GM18861 (cell line): ENCODE data around the gene FOXM1.

ENCODE experiments used
- ATAC-seq: cut with Tn5 transposase; IDR thresholded peaks from one replicate; pipeline ENCODE4 v1.9.1; 2021; ENCODE audit not compliant: unreplicated experiment

FOXM1 gene, protein sequence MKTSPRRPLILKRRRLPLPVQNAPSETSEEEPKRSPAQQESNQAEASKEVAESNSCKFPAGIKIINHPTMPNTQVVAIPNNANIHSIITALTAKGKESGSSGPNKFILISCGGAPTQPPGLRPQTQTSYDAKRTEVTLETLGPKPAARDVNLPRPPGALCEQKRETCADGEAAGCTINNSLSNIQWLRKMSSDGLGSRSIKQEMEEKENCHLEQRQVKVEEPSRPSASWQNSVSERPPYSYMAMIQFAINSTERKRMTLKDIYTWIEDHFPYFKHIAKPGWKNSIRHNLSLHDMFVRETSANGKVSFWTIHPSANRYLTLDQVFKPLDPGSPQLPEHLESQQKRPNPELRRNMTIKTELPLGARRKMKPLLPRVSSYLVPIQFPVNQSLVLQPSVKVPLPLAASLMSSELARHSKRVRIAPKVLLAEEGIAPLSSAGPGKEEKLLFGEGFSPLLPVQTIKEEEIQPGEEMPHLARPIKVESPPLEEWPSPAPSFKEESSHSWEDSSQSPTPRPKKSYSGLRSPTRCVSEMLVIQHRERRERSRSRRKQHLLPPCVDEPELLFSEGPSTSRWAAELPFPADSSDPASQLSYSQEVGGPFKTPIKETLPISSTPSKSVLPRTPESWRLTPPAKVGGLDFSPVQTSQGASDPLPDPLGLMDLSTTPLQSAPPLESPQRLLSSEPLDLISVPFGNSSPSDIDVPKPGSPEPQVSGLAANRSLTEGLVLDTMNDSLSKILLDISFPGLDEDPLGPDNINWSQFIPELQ

DNA sequence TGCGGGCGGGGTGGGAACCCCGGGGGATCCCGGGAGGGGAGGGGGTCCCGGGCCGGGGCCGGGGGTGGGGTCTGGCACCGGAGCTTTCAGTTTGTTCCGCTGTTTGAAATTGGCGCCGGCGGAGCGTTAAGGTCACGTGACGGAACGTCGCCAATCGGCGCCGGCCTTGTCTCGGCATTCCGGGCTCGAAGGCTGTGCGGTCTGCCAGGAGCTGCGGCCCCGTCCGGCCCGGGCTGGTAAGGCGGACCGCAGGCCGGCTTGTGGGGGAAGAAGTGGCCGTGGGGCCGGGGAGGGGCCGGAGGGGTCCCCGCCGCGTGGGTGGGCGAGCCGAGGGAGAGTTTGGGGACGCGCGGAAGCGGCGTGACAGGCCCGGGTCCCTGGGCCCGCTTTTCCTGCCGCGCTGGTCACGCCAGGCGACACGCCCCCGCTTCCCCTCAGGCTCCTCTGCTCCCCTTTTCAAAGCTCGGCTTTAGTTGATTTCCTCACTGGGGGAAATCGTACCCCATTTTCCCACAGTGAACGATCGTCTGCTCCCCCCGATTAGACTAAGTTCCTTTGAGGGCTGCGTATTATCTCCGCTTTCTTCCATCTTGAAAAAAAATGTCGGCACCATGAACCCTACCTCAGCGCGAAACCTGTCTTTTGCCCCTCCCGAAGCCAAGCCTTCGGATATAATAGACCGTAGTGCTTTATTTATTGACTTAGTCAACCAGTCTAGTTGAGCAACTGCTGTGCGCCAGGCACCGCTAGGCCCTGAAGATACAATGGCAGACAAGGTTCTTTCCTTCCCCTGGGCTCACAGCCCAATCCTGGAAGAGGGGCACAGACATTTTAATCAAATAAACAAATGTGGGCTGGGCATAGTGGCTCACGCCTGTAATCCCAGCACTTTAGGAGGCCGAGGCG is at the start of gene FOXM1, which contains the start of gene RHNO1:
TSS of gene FOXM1 (minus strand) at position 128 of the 906 bp plus-strand sequence. CDS start 2,696 bp downstream, outside the sequence.
TSS of gene RHNO1 (plus strand) at position 177 of the 906 bp plus-strand sequence. CDS start 8,144 bp downstream, outside the sequence.
- ATAC-seq = peak; percentile 78

- no peak for ATAC-seq
Measured at GRCh38 chr12:2925322-2925995, 48.5 kb upstream of the FOXM1 start.

GRCh38 chr12:2924019-2924418 is 47.0 kb upstream of the FOXM1 start:
- ATAC-seq = no peak

DNA sequence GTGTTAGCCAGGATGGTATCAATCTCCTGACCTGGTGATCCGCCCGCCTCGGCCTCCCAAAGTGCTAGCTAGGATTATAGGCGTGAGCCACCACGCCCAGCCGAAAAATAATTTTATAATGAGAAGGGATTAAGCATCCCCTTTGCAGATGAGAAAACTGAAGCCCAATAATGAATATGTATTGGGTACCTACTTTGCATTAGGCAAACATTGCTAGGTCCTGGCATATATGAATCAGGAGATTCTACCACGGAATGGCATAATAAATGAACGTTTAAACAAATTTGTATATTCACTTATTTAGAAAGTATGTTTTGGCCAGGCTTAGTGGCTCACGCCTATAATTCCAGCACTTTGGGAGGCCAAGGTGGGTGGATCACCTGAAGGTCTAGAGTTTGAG is 46.1 kb upstream of the FOXM1 start:
- no peak for ATAC-seq

DNA sequence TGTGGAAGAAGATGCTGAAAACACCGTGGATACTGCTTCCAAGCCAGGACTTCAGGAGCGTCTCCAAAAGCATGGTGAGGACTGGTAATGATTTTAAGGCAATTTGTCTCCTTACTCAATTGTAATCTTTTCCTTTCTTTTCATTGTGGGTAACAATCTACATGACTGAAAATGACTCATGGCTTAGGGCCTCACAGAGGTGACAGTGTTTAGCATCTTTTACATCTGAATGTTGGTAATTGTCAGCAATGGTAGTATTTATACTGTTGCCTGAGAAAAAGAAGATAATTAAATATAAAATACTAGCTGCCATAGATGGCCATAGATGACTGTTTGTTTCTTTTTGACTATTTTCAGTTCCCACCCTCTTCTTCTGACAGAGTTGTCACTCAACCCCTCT is 45.4 kb upstream of the FOXM1 start:
- no peak for ATAC-seq

DNA sequence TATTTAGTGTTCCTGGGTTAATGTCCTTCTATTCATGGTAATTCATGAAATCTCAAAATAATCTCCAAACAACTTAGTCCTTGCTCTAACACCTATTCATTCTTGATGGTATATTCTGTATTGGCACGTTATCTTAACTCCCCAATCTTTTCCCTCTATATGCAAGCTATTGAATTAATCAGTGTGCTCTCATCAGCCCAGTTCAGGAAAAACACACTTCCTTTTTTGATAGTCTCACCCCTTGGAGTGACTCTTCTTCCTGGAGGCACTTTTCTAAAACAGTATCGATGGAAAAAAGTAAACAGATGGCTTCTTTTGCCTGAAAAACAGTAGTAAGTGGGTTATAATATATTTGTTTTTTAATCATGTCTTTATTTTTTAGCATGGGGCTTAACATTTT is 42.3 kb upstream of the FOXM1 start:
- ATAC-seq = no peak

DNA sequence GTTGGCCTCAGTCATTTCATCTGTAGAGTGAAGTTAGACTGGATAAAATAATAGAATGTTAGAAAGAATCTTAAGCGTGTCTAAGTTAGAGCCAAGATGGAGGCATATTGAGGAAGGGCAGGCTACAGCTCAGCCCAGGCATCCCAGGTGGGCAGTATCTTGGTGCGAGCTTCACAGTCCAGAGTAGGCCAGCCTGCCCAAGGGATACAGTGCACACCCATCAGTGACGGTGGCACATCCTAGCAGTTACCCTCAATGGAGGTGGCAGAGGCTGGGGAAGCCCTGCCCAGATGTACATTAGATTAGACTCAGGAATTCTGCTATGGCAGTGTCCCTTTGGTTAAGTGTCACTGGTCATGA is 35.2 kb upstream of the FOXM1 start:
- no peak for ATAC-seq

DNA sequence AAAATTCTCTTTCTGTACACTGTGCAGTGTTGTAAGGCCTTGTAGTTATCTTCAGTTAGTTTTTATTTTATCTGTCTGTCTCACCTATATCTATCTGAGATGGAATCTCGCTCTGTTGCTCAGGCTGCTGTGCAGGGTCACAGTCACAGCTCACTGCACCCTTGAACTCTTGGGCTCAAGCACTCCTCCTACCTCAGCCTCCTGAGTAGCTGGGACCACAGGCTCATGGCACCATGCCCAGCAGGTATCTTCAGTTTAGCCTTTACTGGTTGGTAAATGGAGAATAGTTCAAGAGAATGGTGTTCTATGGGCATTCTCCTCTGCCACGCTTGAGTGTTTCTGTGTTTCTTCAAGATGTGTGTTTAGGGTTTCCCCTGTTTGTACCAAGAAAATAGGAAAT is 27.3 kb upstream of the FOXM1 start:
- no peak for ATAC-seq

GRCh38 chr12:2902272-2902880 is 25.4 kb upstream of the FOXM1 start:
- no peak for ATAC-seq

- ATAC-seq = no peak
Measured at GRCh38 chr12:2900642-2901041, 23.7 kb upstream of the FOXM1 start.

- no peak for ATAC-seq
Measured at GRCh38 chr12:2897418-2897817, 20.4 kb upstream of the FOXM1 start.

GRCh38 chr12:2895511-2895910 is 18.5 kb upstream of the FOXM1 start:
- ATAC-seq = no peak

- no peak for ATAC-seq
Measured at GRCh38 chr12:2895051-2895451, 18.1 kb upstream of the FOXM1 start.

- no peak for ATAC-seq
Measured at GRCh38 chr12:2893007-2893406, 16.0 kb upstream of the FOXM1 start.

GRCh38 chr12:2892246-2892645 is 15.3 kb upstream of the FOXM1 start:
- no peak for ATAC-seq

- ATAC-seq = no peak
Measured at GRCh38 chr12:2891240-2892053, 14.5 kb upstream of the FOXM1 start.

GRCh38 chr12:2890388-2891239 is 13.6 kb upstream of the FOXM1 start, which contains the start of gene TULP3:
TSS of gene TULP3 (plus strand) at chr12:2890891. CDS start at chr12:2890948, 57 bp downstream.
- peak; percentile 92 for ATAC-seq

GRCh38 chr12:2890001-2890387 is 13.0 kb upstream of the FOXM1 start:
- ATAC-seq = no peak
